Karpas-422 (cell line): ENCODE measurements around the gene CTU2. TPM values are rescaled to one million over a fixed set of nuclear protein-coding genes. Genes with fewer than 3 reads are reported as not detected.
A peak's percentile ranks its signal among the peaks of the same experiment; 100 is the strongest.

Source experiments
- DNase-seq: peaks from one replicate; pipeline ENCODE4 v3.0.0-alpha.2; 2015
- H2AFZ ChIP-seq: fragments of 200-600 bp; sonication (generic); 2 replicates; pipeline ENCODE4 v1.6.1; 2014; ENCODE audit warnings: antibody characterized with exemption, low read length, mixed read lengths
- H3K27ac ChIP-seq: fragments of 200-600 bp; sonication (generic); 2 replicates; pipeline ENCODE4 v1.5.1; 2014; ENCODE audit warnings: mild to moderate bottlenecking, low read length, moderate library complexity
- H3K27me3 ChIP-seq: fragments of 200-600 bp; sonication (generic); 2 replicates; pipeline ENCODE4 v1.6.1; 2014; ENCODE audit warnings: low read length, mixed read lengths
- H3K36me3 ChIP-seq: fragments of 200-600 bp; sonication (generic); 2 replicates; pipeline ENCODE4 v1.6.1; 2014; ENCODE audit warnings: low read length, mixed read lengths; ENCODE audit not compliant: insufficient read depth
- H3K4me1 ChIP-seq: fragments of 200-600 bp; sonication (generic); 2 replicates; pipeline ENCODE4 v1.6.1; 2014; ENCODE audit warnings: mild to moderate bottlenecking, low read length, mixed read lengths
- H3K4me2 ChIP-seq: fragments of 200-600 bp; sonication (generic); 2 replicates; pipeline ENCODE4 v1.6.1; 2014; ENCODE audit warnings: low read length, low read depth, mild to moderate bottlenecking; ENCODE audit not compliant: poor library complexity, severe bottlenecking
- H3K4me3 ChIP-seq: fragments of 200-600 bp; sonication (generic); 2 replicates; pipeline ENCODE4 v1.5.1; 2014; ENCODE audit warnings: mild to moderate bottlenecking, antibody characterized with exemption, low read length, mixed read lengths
- H3K79me2 ChIP-seq: fragments of 200-600 bp; sonication (generic); 2 replicates; pipeline ENCODE4 v1.6.1; 2014; ENCODE audit warnings: mild to moderate bottlenecking, low read length, mixed read lengths
- H3K9ac ChIP-seq: fragments of 200-600 bp; sonication (generic); 2 replicates; pipeline ENCODE4 v1.6.0; 2014; ENCODE audit warnings: low read length
- H3K9me2 ChIP-seq: fragments of 200-600 bp; sonication (generic), shearing (Covaris generic); replicated peaks from 2 replicates; pipeline ENCODE4 v1.6.0; 2014; ENCODE audit warnings: mild to moderate bottlenecking, low read length, moderate library complexity; ENCODE audit not compliant: insufficient read depth
- H3K9me3 ChIP-seq: fragments of 300-700, 200-600 bp; sonication (generic); 2 replicates; pipeline ENCODE4 v1.6.1; 2014; ENCODE audit warnings: low read length, mixed read lengths
- H4K20me1 ChIP-seq: fragments of 200-600 bp; sonication (generic); 2 replicates; pipeline ENCODE4 v1.6.1; 2014; ENCODE audit warnings: mild to moderate bottlenecking, antibody characterized with exemption, low read length, low read depth; ENCODE audit not compliant: insufficient read depth
- total RNA-seq: library from RNA; depleted of rRNA; stranded (reverse); fragments of >200 nt; shearing (Covaris generic); gene quantifications from 2 replicates; pipeline ENCODE4 v1.2.3, GENCODE V29; 2014; ENCODE audit warnings: low replicate concordance; rRNA removed

Gene CTU2
- total RNA-seq = 11.3 and 23.8 TPM in 2 replicates

DNA sequence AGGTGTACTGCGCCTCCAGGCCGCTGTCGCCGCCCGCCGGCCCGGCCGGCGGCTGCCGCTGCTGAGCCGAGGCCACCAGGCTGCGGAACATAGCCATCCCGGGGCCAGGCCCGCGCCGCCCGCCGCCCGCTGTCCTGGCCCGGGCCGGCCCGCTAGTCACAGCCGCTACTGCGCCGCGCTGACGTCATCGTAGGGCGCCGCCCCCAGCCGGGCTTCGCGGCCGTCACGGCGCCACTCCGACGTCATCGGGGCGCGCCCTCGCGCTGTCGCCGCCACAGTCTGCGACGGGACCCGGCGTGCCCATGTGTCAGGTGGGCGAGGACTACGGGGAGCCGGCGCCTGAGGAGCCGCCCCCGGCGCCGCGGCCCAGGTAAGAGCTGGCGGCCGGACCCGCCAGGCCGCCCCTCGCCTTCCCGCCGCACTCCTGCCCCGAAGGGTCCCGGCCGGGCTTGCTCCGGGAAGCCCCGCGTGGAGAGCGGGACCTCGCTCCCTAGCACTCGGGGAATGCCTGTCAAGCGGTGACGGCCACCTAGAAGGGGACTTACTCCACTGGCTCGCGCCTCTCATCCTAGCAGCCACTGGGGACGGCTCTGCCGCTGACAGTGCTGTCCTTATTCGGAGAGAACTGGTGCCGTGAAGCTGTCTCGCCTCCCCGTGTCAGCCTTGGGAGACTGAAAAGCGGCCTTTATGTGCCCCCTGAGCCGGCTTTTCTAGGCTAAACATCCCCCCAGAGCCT, at the start of gene CTU2, which contains the start of gene RNF166:
Gene CTU2 (plus strand): TSS at position 275 of the 736 bp plus-strand sequence. CDS start 28 bp downstream, at position 303.
Gene RNF166 (minus strand): TSS at position 180 of the 736 bp plus-strand sequence. CDS start 83 bp downstream, at position 97.
- H3K9me2 ChIP-seq = no peaks in the 10 kb centered on the region
- H3K4me2 ChIP-seq = peak within 1 kb of the TSS; percentile 98
- peak within 1 kb of the TSS; percentile 83 for H3K9ac ChIP-seq
- peaks cover 21% of the 10 kb centered on the region; the same call in 1 of the 2 replicates for H4K20me1 ChIP-seq
- peaks cover 37% of the 10 kb centered on the region for H3K4me1 ChIP-seq
- no peak within 1 kb of the TSS for H3K27ac ChIP-seq
- no peaks in the 10 kb centered on the region for H3K9me3 ChIP-seq
- peak within 1 kb of the TSS; percentile 84 for H3K4me3 ChIP-seq
- peaks cover 27% of the 10 kb centered on the region for H3K79me2 ChIP-seq
- peak; percentile 96 for DNase-seq
- no peak within 1 kb of the TSS; the same call in 1 of the 2 replicates for H2AFZ ChIP-seq
- H3K27me3 ChIP-seq = no peaks in the 10 kb centered on the region
- no peaks in the 10 kb centered on the region for H3K36me3 ChIP-seq

DNA sequence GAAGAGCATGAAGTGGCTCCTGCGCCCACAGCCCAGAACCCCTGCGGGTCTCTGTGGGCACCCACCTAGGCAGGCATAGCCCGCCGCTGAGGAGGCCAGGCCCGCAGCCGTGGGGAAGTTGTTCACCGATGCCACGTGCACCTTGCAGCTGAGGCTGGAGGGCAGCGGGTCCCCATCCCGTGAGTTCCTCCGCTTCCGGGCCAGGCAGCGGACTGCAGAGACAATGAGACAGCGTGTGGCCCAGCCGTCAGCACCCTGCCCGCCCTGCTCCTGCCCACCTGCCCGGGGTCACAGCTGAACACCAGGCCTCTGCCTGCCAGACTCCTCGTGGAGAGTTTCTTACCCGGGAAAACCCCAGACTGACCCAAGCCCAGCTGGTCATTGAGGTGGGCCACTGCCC, 48.9 kb upstream of the CTU2 start:
- no peaks in the 10 kb centered on the region for H3K36me3 ChIP-seq
- no peaks in the 10 kb centered on the region for H3K27me3 ChIP-seq
- no peak overlapping the region for H3K4me2 ChIP-seq
- H3K27ac ChIP-seq = no peak overlapping the region
- no peaks in the 10 kb centered on the region for H3K9me3 ChIP-seq
- no peak overlapping the region for H3K9ac ChIP-seq
- peaks cover 4% of the 10 kb centered on the region; the same call in 1 of the 2 replicates for H4K20me1 ChIP-seq
- no peak overlapping the region for H3K4me3 ChIP-seq
- H2AFZ ChIP-seq = no peak overlapping the region
- peaks cover 21% of the 10 kb centered on the region for H3K4me1 ChIP-seq
- H3K9me2 ChIP-seq = no peaks in the 10 kb centered on the region
- DNase-seq = no peak
- peaks cover 33% of the 10 kb centered on the region for H3K79me2 ChIP-seq

DNA sequence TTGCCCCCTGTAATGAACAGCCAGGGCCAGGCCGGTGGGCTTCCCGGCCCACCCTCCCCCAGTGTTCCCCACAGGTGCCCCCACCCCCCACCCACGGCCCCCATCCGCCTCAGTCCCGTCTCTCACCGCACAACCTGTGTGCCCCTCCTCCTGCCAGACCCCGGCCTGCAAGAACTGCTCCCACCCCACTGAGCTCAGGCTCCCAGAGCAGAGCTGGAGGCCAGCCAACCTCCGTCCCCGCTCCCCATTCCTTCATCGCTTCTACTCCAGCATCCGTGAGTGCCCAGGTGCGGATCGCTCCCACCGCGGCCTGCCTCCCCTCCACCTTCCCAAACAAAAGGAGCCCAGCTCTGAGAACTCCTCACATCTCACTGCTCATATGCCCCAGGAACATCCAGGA, 47.6 kb upstream of the CTU2 start:
- Histone ChIP-seq H3K9ac (no peak overlapping the region), H3K4me1 (peaks cover 13% of the 10 kb centered on the region), H2AFZ (no peak overlapping the region), H3K4me3 (no peak overlapping the region), H4K20me1 (peaks cover 4% of the 10 kb centered on the region; the same call in 1 of the 2 replicates), H3K36me3 (no peaks in the 10 kb centered on the region), H3K9me3 (no peaks in the 10 kb centered on the region), H3K9me2 (no peaks in the 10 kb centered on the region), H3K79me2 (peaks cover 42% of the 10 kb centered on the region), H3K27ac (no peak overlapping the region), H3K4me2 (no peak overlapping the region), H3K27me3 (no peaks in the 10 kb centered on the region)
- DNase-seq = no peak

DNA sequence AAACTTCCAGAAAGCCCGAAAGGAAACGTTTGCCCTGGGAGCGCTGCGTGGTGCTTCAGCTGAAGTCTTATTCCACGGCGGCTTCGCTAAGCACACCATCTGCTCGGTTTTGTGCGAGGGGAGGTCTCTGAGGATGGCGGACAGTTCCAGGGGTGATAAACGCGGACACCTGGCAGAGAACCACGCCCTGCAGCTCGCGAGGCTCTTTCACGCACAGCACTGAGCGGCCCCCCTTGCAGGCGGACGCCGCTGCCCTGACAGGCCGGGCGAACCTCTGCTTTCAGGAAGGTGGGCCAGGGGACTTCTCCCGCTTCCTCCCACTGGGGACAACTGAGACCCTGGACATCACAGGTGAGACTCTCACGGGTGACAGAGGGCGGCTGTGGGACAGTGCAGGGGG, 47.1 kb upstream of the CTU2 start:
- Histone ChIP-seq H3K27ac (no peak overlapping the region), H3K27me3 (no peaks in the 10 kb centered on the region), H3K9ac (no peak overlapping the region), H3K4me1 (peaks cover 18% of the 10 kb centered on the region), H3K9me2 (no peaks in the 10 kb centered on the region), H4K20me1 (peaks cover 4% of the 10 kb centered on the region; the same call in 1 of the 2 replicates), H3K79me2 (peaks cover 47% of the 10 kb centered on the region), H2AFZ (no peak overlapping the region), H3K36me3 (no peaks in the 10 kb centered on the region), H3K4me3 (no peak overlapping the region), H3K4me2 (no peak overlapping the region), H3K9me3 (no peaks in the 10 kb centered on the region)
- no peak for DNase-seq

DNA sequence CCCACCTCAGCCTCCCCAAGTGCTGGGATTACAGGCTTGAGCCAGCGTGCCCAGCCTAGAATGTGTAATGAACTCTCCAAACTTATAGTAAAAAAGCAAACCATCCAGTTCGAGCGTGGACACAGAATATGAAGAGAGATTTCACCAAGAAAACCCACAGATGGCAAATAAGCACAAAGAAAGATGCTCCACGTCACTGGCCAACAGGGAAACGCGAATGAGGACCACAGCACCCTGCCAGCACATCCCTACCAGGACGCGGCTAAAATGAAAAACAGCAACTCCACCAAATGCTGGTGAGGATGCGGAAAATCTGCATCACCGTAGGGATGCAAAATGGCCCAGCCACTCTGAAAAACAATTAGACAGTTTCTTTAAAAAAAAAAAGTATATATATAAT, 44.8 kb upstream of the CTU2 start:
- Histone ChIP-seq H4K20me1 (peaks cover 4% of the 10 kb centered on the region; the same call in 1 of the 2 replicates), H3K27me3 (no peaks in the 10 kb centered on the region), H3K79me2 (peaks cover 47% of the 10 kb centered on the region), H3K4me2 (peak overlapping the region; percentile 83), H2AFZ (no peak overlapping the region), H3K4me3 (peak overlapping the region; percentile 42; the same call in 1 of the 2 replicates), H3K9ac (peak overlapping the region; percentile 53), H3K9me2 (no peaks in the 10 kb centered on the region), H3K4me1 (peaks cover 33% of the 10 kb centered on the region), H3K36me3 (no peaks in the 10 kb centered on the region), H3K27ac (peak overlapping the region; percentile 31), H3K9me3 (no peaks in the 10 kb centered on the region)
- no peak for DNase-seq

DNA sequence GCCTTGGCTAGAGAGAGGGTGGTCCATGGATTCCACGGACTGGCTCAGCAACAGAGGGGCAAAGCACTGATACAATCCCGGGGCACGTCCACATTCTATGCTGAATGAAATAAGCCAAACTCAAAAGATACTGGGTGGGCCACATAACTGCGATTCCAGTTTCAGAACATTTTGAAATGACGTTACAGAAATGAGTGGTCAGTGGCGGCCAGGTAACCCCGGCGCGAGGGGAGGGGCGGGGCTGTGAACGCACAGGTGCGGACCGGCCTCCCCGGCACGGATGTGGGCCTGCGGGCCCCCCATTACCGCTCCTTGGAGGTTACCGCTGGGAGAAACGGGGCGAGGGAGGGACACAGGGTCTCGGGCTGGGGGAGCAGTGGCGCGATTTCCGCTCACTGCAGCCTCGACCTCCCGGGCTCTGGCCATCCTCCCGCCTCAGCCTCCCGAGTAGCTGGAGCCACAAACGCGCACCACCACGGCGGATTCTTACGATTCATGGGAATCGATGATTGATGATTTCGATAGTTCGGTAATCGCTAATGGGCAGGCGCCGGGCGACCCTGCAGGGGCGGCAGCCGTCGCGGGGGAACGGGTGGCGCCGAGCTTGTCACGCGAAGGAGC, 44.0 kb upstream of the CTU2 start:
- no peaks in the 10 kb centered on the region for H3K27me3 ChIP-seq
- H3K9ac ChIP-seq = peak overlapping the region; percentile 88
- H3K4me2 ChIP-seq = peak overlapping the region; percentile 83
- H4K20me1 ChIP-seq = peaks cover 4% of the 10 kb centered on the region; the same call in 1 of the 2 replicates
- peaks cover 47% of the 10 kb centered on the region for H3K79me2 ChIP-seq
- H3K9me3 ChIP-seq = no peaks in the 10 kb centered on the region
- peak; percentile 58 for DNase-seq
- peaks cover 33% of the 10 kb centered on the region for H3K4me1 ChIP-seq
- peak overlapping the region; percentile 64 for H3K27ac ChIP-seq
- no peaks in the 10 kb centered on the region for H3K9me2 ChIP-seq
- H3K36me3 ChIP-seq = no peaks in the 10 kb centered on the region
- peak overlapping the region; percentile 47; the same call in 1 of the 2 replicates for H2AFZ ChIP-seq
- peak overlapping the region; percentile 89 for H3K4me3 ChIP-seq

DNA sequence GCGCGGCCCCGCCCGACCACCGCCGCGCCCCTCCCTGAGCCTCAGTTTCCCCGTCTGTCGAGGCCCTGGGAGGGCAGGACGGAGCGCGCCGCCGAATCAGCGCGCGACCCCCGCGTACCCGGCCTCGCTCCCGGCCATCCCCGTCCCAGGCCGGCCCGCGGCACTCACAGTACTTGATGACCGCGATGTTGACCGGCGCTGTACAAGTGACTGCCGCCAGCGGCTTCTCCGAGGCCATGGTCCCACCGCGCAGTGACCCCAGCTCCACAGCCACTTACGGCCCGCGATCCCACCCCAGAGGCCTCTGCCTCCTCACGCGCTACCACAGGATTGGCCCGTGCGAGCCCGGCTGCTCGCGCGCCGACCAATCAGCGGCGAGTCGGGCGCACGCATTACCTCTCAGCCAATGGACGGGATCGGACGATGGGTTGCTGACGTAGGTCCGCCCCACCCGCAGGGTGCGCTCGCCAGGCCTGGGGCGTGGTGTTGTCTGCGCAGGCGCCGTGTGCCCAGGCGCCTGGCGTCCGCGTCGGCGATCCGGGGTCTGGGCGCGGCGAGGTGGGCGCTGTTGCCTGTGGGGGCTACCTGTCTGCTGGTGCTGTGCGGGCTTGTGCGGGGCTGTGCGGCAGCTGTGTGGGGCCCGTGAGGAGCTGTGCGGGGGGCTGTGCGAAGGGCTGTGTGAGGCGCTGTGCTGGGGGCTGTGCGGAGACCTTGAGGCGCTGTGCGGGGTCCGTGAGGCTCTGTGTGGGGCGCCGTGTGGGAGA, 43.3 kb upstream of the CTU2 start, which contains the start of gene MVD:
Gene MVD (minus strand): TSS at position 249 of the 764 bp plus-strand sequence. CDS start 11 bp downstream, at position 238.
- Histone ChIP-seq H2AFZ (peak within 1 kb of the TSS; percentile 74; the same call in 1 of the 2 replicates), H3K36me3 (no peaks in the 10 kb centered on the region), H3K4me1 (peaks cover 33% of the 10 kb centered on the region), H3K9me3 (no peaks in the 10 kb centered on the region), H3K27ac (peak within 1 kb of the TSS; percentile 81), H3K27me3 (no peaks in the 10 kb centered on the region), H3K79me2 (peaks cover 47% of the 10 kb centered on the region), H3K4me2 (peak within 1 kb of the TSS; percentile 88), H4K20me1 (peaks cover 4% of the 10 kb centered on the region; the same call in 1 of the 2 replicates), H3K9ac (peak within 1 kb of the TSS; percentile 93), H3K4me3 (peak within 1 kb of the TSS; percentile 89), H3K9me2 (no peaks in the 10 kb centered on the region)
- peak; percentile 99 for DNase-seq
